NCI-H2029 treated with DMSO at 0.1 percent for 48 hours (cell line): ENCODE data around the gene GMPR2.
"Not testable (repeated sequence)": the region's sequence is repeated elsewhere in the genome, so short reads cannot be mapped to it uniquely, and the experiment has no call there.

Experiments
- DNase-seq: peaks from one replicate; lab custom pipeline; 2025; lab: John Stamatoyannopoulos, UW

The GMPR2 gene

GRCh38 chr14:24202538-24202937 is 30.2 kb upstream of the GMPR2 start:
- DNase-seq, result not testable (repeated sequence)

- not testable (repeated sequence) for DNase-seq
These were observed 29.4 kb upstream of the GMPR2 start for GRCh38 chr14:24203249-24203886.

DNA sequence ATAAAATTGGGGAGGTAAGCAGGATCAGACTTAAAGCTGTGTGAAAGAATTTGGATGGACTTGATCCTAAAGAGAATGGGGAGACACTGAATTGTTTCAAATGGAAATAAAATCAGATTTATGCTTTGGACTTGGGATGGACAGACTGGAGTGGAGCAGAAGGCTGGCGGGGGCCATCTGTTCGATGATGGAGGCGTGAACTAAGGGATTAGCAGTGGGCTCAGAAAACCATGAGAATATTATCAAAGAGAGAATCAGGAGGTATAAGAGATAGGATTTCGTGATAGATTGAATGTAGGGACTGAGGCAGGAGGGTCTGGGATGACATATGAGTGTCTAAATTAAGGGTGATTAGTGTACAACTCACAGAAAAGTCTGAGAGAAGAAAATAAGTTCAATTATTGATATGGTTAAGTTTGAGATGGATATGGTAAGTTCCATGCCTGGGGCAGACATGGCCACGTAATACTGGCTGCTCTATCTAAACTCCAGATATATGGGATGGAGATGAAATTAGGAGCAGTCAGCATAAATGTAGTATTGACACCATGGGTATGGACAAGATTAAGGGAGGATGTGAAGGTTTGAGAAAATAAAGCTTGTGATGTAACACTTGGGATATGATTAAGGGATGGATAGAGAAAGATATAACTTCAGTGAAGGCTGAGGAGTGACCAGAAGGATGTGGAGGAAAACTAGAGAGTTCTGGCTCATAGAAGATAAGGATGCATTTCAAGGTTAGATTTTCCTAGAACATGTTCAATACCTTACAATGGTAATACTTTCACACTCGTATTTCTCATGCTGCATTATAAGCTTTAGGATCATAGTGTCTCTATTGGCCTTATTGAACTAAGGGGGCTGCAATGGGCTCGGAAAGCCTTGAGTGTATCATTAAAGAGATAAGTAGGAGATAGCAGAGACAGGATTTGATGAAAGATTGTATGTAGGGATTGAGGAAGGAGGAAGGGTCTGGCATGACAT is 28.3 kb upstream of the GMPR2 start:
- no peak for DNase-seq

DNA sequence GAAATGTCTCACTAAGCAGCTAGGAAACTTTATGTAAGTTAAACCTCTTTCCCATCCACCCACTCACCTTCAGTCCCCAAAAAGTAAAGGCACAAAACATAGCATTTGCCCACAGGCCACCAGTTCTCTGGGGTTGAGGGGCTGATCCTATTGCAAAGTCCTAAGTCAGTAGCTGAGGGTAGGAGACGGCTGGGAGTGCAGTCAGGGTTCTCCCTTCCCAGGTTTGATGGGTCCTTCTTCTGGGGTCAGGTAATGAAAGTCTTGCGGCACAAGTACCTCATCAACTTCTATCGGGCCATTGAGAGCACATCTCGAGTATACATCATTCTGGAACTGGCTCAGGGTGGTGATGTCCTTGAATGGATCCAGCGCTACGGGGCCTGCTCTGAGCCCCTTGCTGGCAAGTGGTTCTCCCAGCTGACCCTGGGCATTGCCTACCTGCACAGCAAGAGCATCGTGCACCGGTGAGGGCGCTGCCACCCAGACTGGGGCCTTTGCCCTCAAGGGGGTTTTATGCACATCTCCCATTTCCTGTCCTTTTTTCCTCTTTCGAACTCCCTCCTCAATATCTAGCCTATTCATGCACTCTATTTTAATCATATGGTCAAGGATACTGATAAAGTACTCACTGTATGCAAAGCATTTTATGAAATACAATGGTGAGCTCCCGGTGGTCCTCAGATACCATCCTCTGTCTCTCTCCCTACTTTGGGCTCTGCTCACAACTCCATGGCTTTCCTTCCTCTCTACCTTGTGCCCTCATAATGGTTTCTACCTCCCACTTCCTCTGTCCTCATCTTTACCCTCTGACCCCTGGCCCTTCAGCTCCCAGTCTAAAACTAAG is 26.2 kb upstream of the GMPR2 start:
- no peak for DNase-seq

- no peak for DNase-seq
These were observed 25.6 kb upstream of the GMPR2 start for GRCh38 chr14:24207104-24207551.

GRCh38 chr14:24207625-24208024 is 25.1 kb upstream of the GMPR2 start:
- no peak for DNase-seq

DNA sequence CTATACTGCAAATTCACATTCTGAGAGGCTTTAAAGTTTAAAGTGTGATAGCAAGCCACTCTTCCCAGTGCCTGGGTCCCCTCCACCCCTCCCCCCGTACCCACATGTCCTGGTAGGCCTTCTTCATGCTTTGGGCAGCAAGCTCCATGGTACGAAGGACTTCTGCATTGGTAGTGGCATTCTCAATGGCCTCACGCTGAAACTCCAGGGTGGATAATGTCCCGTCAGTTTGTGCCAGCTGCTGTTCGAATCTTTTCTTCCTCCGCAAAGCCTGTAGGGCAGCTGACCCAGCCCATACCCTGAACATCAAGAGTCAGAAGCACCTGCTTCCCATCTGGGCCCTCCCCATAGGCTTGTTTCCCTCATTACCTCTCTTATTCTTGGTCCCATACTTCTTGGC is 21.4 kb upstream of the GMPR2 start:
- no peak for DNase-seq

DNA sequence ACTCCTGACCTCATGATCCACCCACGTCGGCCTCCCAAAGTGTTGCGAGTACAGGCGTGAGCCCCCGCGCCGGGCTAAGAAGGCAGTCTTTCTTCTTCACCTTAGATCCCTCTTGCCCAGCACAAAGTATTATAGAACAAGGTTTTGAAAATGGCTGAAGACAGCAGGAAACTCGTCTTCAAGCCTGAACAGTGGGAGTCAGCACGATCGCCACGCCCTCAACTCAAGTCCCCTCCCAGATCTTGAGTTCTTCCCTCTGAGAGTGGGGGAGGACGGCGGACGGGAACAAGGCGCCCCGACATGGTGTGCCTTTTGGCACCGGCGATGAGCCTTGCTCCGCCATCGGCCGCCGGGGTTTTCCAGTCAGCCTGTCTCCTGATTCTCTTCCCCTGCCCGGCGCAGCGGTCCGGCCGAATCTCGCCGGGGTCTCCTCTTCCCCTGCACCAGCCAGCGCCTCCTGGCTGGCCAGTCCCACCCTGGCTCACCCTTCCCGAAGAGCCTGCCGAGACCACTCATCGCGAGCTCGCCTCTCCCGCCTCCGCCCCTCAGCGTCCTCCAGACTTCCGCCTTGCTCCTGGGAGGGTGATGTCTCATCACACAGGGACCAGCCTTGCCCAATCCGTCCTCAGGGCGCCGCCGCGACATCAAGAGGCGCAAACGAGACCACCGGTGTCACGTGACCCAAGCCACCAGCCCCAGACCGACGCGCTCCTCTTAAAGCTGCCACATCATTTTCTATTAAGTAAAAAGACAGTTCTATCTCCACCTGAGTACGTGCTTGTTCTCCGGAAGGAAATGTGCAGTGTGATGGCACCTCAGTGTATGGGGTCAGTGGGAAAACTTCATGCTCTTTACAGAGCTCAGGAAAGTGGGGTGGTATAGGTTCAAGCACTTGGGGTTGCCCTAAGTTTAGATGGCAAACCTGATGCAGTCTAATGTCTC is 19.5 kb upstream of the GMPR2 start, which contains the start of gene CHMP4A:
Gene CHMP4A, minus strand, starts transcription at position 565 of the 942 bp plus-strand sequence. Its CDS starts 49 bp downstream, at position 516.
- DNase-seq, result peak; percentile 78

GRCh38 chr14:24213866-24214662 is 18.7 kb upstream of the GMPR2 start:
- DNase-seq, result no peak

DNA sequence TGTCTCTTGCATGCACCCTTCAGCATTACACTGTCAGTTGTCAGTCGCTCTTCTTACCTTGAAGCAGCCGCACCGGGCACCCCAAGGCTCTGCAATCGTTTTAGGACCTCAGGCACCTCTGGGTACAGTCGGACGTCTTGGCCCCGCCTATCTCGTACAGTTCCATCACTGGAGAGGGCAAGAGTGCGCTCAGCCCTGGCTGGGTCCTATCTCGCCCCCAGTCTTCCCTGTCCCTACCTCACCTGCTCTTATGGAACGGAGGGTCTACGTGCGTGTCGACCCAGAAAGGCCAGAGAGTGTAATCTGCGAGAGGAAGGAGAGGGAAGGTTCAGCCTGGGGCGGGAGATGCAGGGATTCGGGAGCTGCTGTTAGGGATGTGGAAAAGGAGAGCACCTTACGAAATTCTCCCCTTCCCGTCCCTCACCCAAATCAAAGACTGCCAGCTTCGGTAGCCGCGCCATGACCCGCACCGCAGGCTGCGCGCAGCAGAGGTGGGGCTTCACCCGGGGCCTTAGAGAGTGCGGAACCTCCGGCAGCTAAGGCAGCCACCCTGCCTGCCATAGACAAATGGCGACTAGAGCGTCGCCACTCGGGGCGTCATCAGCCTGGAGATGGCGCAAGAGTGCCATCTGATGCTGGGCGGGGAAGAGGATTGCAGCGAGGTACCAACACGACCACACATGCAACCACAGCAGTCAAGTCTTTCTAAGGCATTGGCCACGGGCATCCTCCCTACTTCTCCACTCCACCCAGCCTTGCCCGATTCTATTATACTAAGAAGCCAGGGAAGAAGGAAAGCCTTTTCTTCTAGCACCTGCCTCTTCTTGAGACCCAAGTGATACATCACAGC is 17.0 kb upstream of the GMPR2 start, which contains the start of gene MDP1:
Gene MDP1, minus strand, starts transcription at position 572 of the 850 bp plus-strand sequence. Its CDS starts 111 bp downstream, at position 461.
- DNase-seq, result peak; percentile 36

- no peak for DNase-seq
These were observed 16.4 kb upstream of the GMPR2 start for GRCh38 chr14:24216345-24216699.

DNA sequence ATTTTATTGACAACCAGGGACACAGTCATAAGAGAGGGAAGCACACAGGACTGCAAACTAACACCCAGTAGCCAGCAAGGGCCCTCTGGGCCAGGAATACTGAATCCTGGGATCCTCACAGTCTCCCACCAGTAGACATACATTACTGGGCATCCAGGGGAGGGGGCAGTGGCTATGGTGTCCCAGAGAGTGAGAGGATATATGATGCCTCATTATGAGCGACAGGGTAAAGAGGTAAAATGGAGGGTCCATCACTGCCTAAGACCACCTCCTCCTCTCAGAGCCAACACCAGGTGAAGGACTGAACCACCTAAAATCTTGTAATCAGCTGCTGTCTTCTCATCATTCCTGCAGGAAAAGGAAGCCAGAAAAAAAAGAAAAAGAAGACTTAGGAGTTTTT is 15.9 kb upstream of the GMPR2 start:
- not testable (repeated sequence) for DNase-seq

- DNase-seq, result no peak
These were observed 13.6 kb upstream of the GMPR2 start for GRCh38 chr14:24219080-24219479.

GRCh38 chr14:24219521-24219920 is 13.2 kb upstream of the GMPR2 start:
- no peak for DNase-seq

DNA sequence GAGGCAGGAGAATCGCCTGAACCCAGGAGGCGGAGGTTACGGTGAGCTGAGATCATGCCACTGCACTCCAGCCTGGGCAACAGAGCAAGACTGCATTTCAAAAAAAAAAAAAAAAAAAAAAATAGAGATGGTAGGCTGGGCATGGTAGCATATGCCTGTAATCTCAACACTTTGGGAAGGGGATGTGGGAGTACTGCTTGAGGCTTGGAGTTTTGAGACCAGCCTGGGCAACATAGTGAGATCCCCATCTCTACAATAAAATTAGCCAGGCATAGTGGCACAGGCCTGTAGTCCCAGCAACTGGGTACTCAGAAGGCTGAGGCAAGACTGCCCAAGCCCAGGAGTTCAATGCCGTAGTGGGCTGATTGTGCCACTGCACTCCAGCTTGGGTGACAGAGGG is 9.7 kb upstream of the GMPR2 start:
- not testable (repeated sequence) for DNase-seq

GRCh38 chr14:24224618-24225071 is 8.1 kb upstream of the GMPR2 start:
- no peak for DNase-seq

- DNase-seq, result no peak
These were observed 6.3 kb upstream of the GMPR2 start for GRCh38 chr14:24226473-24226872.

- DNase-seq, result no peak
These were observed 3.8 kb upstream of the GMPR2 start for GRCh38 chr14:24228902-24229301.
